ENCODE data around the gene M1AP.

Gene M1AP

GRCh38 chr2:74599676-74600075 lies 48.5 kb downstream of the M1AP start:
- Histone ChIP-seq H3K27ac (ENCODE audit: low read depth, low read length) (no peak overlapping the region), H4K20me1 (ENCODE audit: control insufficient read depth, insufficient read depth, low read depth, low read length) (no peaks in the 10 kb centered on the region), H3K79me2 (ENCODE audit: control insufficient read depth, low read length) (no peaks in the 10 kb centered on the region), H3K4me3 (ENCODE audit: low read length) (no peak overlapping the region), H3K27me3 (ENCODE audit: control insufficient read depth, low read length) (peaks cover 33% of the 10 kb centered on the region), H3K36me3 (ENCODE audit: control insufficient read depth, low read length) (no peaks in the 10 kb centered on the region), H3K9me2 (replicated peaks; ENCODE audit: control insufficient read depth, low read length) (no peaks in the 10 kb centered on the region), H3K9me3 (ENCODE audit: control insufficient read depth, insufficient read depth, low read length) (no peaks in the 10 kb centered on the region), H3K4me1 (ENCODE audit: control insufficient read depth, low read length) (peaks cover 3% of the 10 kb centered on the region; the same call in 1 of the 2 replicates), H3K4me2 (ENCODE audit: low read length) (no peak overlapping the region), H3F3A (ENCODE audit: control insufficient read depth, insufficient read depth) (no peaks in the 10 kb centered on the region)
- TF ChIP-seq CTCF (IDR thresholded peaks at IDR 0.05; ENCODE audit: low read depth, low read length, poor library complexity, severe bottlenecking), result no peak
- no peak for TF ChIP-seq EZH2phosphoT487 (IDR thresholded peaks at IDR 0.05; ENCODE audit: borderline replicate concordance, low read length)

- H3K36me3 ChIP-seq (ENCODE audit: control insufficient read depth, low read length), result no peaks in the 10 kb centered on the region
- H3K4me3 ChIP-seq (ENCODE audit: low read length), result no peak overlapping the region
- no peaks in the 10 kb centered on the region for H3F3A ChIP-seq (ENCODE audit: control insufficient read depth, insufficient read depth)
- no peaks in the 10 kb centered on the region for H3K9me2 ChIP-seq (replicated peaks; ENCODE audit: control insufficient read depth, low read length)
- no peaks in the 10 kb centered on the region for H3K79me2 ChIP-seq (ENCODE audit: control insufficient read depth, low read length)
- H3K4me2 ChIP-seq (ENCODE audit: low read length), result no peak overlapping the region
- H3K4me1 ChIP-seq (ENCODE audit: control insufficient read depth, low read length), result peaks cover 3% of the 10 kb centered on the region; the same call in 1 of the 2 replicates
- no peak for TF ChIP-seq EZH2phosphoT487 (IDR thresholded peaks at IDR 0.05; ENCODE audit: borderline replicate concordance, low read length)
- TF ChIP-seq CTCF (IDR thresholded peaks at IDR 0.05; ENCODE audit: low read depth, low read length, poor library complexity, severe bottlenecking), result no peak
- no peaks in the 10 kb centered on the region for H4K20me1 ChIP-seq (ENCODE audit: control insufficient read depth, insufficient read depth, low read depth, low read length)
- H3K27ac ChIP-seq (ENCODE audit: low read depth, low read length), result no peak overlapping the region
- peaks cover 29% of the 10 kb centered on the region for H3K27me3 ChIP-seq (ENCODE audit: control insufficient read depth, low read length)
- H3K9me3 ChIP-seq (ENCODE audit: control insufficient read depth, insufficient read depth, low read length), result no peaks in the 10 kb centered on the region
These were observed 50.7 kb downstream of the M1AP start for GRCh38 chr2:74597410-74597809.

- H3K4me1 ChIP-seq (ENCODE audit: control insufficient read depth, low read length), result peaks cover 3% of the 10 kb centered on the region; the same call in 1 of the 2 replicates
- no peaks in the 10 kb centered on the region for H4K20me1 ChIP-seq (ENCODE audit: control insufficient read depth, insufficient read depth, low read depth, low read length)
- H3K4me3 ChIP-seq (ENCODE audit: low read length), result no peak overlapping the region
- H3K36me3 ChIP-seq (ENCODE audit: control insufficient read depth, low read length), result no peaks in the 10 kb centered on the region
- H3K27me3 ChIP-seq (ENCODE audit: control insufficient read depth, low read length), result peaks cover 27% of the 10 kb centered on the region
- no peaks in the 10 kb centered on the region for H3K79me2 ChIP-seq (ENCODE audit: control insufficient read depth, low read length)
- H3K27ac ChIP-seq (ENCODE audit: low read depth, low read length), result no peak overlapping the region
- TF ChIP-seq EZH2phosphoT487 (IDR thresholded peaks at IDR 0.05; ENCODE audit: borderline replicate concordance, low read length) (no peak), CTCF (IDR thresholded peaks at IDR 0.05; ENCODE audit: low read depth, low read length, poor library complexity, severe bottlenecking) (no peak)
- H3K9me3 ChIP-seq (ENCODE audit: control insufficient read depth, insufficient read depth, low read length), result no peaks in the 10 kb centered on the region
- no peaks in the 10 kb centered on the region for H3K9me2 ChIP-seq (replicated peaks; ENCODE audit: control insufficient read depth, low read length)
- no peaks in the 10 kb centered on the region for H3F3A ChIP-seq (ENCODE audit: control insufficient read depth, insufficient read depth)
- H3K4me2 ChIP-seq (ENCODE audit: low read length), result no peak overlapping the region
These were observed 51.5 kb downstream of the M1AP start for GRCh38 chr2:74596584-74596983.
